Activated CD4-positive, alpha-beta T cell treated with anti-CD3 and anti-CD28 coated beads, Interleukin-2, amount 10 ng/mL, durations not matched to agents 24 days and 14 days (primary cell): ENCODE data around the gene DNAI2. TPM values are rescaled to one million over a fixed set of nuclear protein-coding genes. Genes with fewer than 3 reads are reported as not detected.

Experiments used
- DNase-seq: peaks from one replicate; pipeline ENCODE4 v3.0.0; 2022
- H3K27ac Mint-ChIP-seq: one replicate; pipeline ENCODE4 v1.8.0; 2022; ENCODE audit warnings: mild to moderate bottlenecking, mixed read lengths
- H3K27me3 Mint-ChIP-seq: one replicate; pipeline ENCODE4 v1.8.0; 2022; ENCODE audit warnings: mixed read lengths
- H3K36me3 Mint-ChIP-seq: one replicate; pipeline ENCODE4 v1.8.0; 2022; ENCODE audit warnings: low read depth, mild to moderate bottlenecking, mixed read lengths
- H3K4me1 Mint-ChIP-seq: one replicate; pipeline ENCODE4 v1.8.0; 2021; ENCODE audit warnings: mixed read lengths
- H3K4me3 Mint-ChIP-seq: one replicate; pipeline ENCODE4 v1.8.0; 2022; ENCODE audit warnings: mild to moderate bottlenecking, moderate library complexity, mixed read lengths
- H3K9me3 Mint-ChIP-seq: one replicate; pipeline ENCODE4 v1.8.0; 2021; ENCODE audit warnings: mixed read lengths
- intact Hi-C: fragments of 100-400 bp; cut with micrococcal nuclease; formaldehyde crosslinking; loops from one replicate; pipeline ENCODE4 v1.15.1; 2023
- total RNA-seq: library from RNA; stranded (reverse); gene quantifications from 2 replicates; pipeline ENCODE4 v1.2.3, GENCODE V29; 2022

The DNAI2 gene
- total RNA-seq, 1 donor from 2014 or later: 0.09 TPM

DNA sequence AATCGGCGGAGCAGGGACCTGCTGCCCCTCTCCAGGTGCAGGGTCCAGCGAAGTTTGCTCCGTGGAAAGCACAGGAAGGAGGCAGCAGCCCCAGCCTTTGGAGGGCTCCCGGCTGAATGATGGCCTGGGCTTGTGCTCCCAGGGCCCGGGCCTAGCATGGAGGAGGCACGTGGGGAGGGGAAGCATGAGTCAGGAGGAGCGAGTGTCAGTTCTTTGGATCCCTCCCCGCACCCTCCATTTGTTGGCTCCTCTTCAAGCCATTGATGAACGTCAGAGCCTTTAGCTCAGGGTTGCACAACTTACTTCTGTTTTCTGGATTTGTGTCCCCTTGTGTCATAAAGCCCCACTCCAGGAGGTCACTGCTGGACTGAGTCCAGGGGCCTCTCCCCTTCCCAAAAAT is 34.9 kb upstream of the DNAI2 start:
- H3K27ac Mint-ChIP-seq: no peak overlapping the region
- intact Hi-C loops: no loop called here
- no peak overlapping the region for H3K4me3 Mint-ChIP-seq

DNA sequence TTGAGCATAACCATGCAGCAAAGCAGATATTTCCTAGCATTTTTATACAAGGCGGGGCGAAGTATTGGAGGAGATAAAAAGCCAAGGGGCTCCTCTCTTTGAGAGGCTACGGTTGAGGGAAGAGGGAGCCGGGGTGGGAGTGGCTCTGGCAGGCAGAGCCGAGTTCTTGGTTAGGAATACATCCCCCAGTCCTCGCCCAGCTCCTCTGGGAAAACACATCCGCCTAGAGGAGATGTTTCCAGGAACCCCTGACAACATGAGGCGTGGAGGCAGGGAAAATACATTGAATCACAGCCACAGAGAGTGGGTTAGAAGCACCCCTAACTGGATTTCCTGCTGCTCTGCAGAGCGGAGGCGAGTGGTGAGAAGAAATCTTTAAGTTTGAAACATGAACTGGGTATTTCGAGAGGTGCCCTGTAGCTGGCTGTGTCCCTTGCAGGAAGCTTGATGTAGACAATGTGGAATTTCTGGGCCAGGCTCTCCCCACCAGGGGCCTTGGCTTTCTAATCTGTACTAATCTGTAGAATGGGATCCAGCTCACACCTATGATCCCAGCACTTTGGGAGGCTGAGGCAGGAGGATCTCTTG is 33.3 kb upstream of the DNAI2 start:
- Mint-ChIP-seq H3K27ac (no peak overlapping the region), H3K9me3 (no peaks in the 10 kb centered on the region), H3K36me3 (no peaks in the 10 kb centered on the region), H3K4me3 (no peak overlapping the region), H3K4me1 (no peaks in the 10 kb centered on the region), H3K27me3 (no peaks in the 10 kb centered on the region)
- DNase-seq: no peak
- intact Hi-C loops: no loop called here

More for the DNA sequence above, 34.9 kb upstream of the DNAI2 start:
- Mint-ChIP-seq H3K4me1 (no peaks in the 10 kb centered on the region), H3K36me3 (no peaks in the 10 kb centered on the region), H3K27me3 (no peaks in the 10 kb centered on the region), H3K9me3 (no peaks in the 10 kb centered on the region)
- no peak for DNase-seq

DNA sequence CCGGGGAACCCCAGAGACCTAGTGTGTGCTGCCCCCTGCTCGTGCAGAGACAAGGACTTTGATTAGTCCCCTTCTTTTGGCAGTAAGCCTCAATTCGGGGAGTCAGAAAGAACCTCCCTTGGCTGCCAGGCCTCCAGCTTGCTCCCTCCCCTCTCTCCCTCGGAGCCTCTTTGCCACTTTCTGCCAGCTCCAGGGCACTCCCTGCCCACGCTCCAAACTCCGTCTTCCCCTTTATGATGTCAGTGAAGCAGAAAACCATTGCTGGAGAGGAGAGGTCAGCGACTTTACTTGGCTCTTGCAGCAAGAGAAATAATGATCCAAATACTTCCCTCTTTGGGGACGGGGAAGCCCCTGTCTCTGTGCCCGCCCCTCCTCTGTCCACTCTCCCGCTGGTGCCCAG is 32.6 kb upstream of the DNAI2 start:
- Mint-ChIP-seq H3K36me3 (no peaks in the 10 kb centered on the region), H3K4me3 (no peak overlapping the region), H3K9me3 (no peaks in the 10 kb centered on the region), H3K4me1 (no peaks in the 10 kb centered on the region), H3K27ac (no peak overlapping the region), H3K27me3 (no peaks in the 10 kb centered on the region)
- DNase-seq: no peak
- intact Hi-C loops: no loop called here

DNA sequence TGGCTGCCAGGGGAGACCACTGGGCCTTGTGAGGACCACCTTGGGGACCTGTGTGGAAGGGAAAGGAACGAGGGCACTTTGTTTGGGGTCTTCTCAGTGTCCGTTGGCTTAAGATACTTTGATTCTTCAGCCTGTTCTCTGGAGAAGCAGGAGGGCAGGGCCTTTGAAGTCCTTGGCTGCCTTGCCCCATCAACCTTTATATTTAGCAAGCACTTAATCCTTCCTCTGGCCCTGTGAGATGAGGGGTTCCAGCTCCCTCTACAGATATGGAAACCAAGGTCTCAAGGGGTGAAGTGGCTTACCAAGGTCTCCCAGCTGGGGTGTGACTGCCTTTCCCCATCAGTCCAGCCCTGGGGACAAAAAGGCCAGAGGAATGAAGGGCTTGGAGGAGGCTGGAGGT is 32.2 kb upstream of the DNAI2 start:
- Mint-ChIP-seq H3K27me3 (no peaks in the 10 kb centered on the region), H3K4me3 (no peak overlapping the region), H3K4me1 (no peaks in the 10 kb centered on the region), H3K27ac (no peak overlapping the region), H3K36me3 (peaks cover 2% of the 10 kb centered on the region), H3K9me3 (no peaks in the 10 kb centered on the region)
- DNase-seq: no peak
- intact Hi-C loops: no loop called here

DNA sequence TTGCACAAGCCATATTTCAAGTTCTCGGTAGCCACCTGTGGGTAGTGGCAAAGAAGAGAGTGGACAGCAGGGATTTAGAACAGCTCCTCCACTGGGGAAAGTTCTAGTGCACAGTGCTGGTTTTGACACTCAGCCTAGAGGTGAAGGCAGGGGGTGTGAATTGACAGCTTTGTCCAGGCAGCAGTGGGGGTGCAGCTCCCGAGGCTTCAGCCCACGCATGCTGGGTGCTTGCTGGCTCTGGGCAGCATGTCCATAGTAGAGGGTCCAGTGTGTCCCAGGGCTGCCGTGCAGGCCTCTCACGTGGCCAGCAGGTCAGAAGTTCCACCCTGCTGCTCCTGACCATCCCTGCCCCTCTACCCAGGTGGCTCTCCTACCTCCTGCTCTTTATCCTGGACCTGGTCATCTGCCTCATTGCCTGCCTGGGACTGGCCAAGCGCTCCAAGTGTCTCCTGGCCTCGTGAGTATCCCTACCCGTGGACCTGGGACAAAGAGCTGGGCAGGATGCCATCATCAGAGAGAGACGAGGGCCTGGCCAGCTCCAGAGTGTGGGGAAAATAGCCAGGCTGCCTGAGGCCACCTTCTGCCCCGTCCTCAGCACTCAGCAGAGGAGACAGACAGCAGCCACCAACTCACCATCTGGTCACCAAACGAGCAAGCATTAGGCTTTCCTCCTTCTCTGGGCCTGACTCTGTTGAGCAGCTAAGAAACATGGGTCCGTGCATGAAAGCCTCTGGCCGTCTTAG is 30.9 kb upstream of the DNAI2 start:
- Mint-ChIP-seq H3K27me3 (no peaks in the 10 kb centered on the region), H3K4me1 (no peaks in the 10 kb centered on the region), H3K27ac (no peak overlapping the region), H3K4me3 (no peak overlapping the region), H3K36me3 (peaks cover 2% of the 10 kb centered on the region), H3K9me3 (no peaks in the 10 kb centered on the region)
- intact Hi-C loops: no loop called here
- DNase-seq: no peak

DNA sequence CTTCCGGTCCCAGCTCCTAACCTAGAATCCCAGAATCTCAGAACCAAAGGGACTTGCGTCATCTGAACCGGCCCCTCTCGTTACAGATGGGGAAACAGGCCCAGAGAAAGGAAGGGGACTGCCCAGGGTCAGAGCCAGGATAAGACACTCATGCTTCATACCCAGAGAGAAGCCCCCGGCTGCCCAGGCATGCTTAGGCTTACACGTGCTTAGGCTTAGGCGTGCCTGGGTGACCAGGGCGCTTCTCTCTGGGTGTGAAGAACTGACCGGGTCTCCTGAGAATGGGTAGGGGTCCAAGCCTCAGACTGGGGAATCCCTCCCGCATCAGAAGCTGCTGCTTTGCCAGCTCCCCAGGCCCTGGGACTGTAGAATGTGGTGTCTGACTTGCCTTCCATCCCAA is 29.9 kb upstream of the DNAI2 start:
- no peaks in the 10 kb centered on the region for H3K4me1 Mint-ChIP-seq

DNA sequence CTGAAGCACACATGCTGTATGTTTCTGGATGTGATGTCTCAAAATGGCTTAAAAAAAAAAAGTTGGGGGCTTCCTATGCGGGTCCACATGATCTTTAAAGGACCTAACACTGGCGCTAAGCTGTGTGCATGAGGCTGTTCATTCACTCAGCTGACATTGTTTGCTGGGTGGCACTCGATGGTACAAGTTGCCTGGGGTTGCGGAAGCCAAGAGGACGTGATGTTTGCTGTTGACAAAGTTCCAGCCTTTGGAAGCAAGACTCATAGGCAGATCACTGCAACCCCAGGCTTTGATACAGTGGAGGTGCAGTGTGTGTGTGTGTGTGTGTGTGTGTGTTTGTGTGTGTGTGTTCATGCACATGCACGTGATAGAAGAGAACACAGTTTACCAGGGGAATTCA is 29.5 kb upstream of the DNAI2 start:
- peaks cover 2% of the 10 kb centered on the region for H3K36me3 Mint-ChIP-seq

More for the DNA sequence above, 29.9 kb upstream of the DNAI2 start:
- Mint-ChIP-seq H3K27me3 (no peaks in the 10 kb centered on the region), H3K9me3 (no peaks in the 10 kb centered on the region), H3K27ac (no peak overlapping the region), H3K36me3 (peaks cover 2% of the 10 kb centered on the region), H3K4me3 (no peak overlapping the region)
- intact Hi-C loops: no loop called here
- DNase-seq: no peak

DNA sequence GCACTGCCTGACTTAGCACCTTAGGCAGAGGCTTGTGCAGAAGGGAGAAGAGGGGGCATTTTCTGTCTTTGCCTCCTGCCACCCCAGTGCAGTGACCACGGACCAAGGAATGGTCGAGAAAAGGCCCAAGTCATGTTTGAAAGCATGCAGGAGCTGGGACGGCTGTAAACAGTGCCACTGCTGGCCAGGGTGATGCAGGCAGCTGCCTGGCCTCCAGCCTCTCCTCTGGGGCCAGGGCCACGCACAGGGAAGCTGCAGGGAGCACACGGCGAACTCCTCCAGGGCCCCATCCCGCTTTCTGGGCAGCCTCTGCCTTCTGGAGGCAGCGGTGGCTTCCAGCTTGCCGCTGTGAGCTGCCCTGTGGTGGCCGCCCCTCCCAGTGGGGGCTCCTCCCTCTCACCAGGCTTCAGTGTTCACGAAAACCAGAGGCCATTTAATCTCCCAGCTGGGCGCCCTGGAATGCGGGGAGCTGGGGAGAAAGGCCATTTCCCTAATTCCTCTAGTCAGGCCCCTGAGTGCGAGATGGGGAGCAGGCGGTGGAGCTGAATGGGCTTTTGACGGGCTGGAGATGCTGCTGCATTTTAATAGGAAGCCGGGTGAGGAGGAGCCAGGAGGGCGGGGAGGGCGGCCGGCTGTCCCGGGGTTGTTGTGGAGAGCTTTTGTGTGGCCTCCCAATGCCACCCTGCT is 28.7 kb upstream of the DNAI2 start:
- H3K4me1 Mint-ChIP-seq: no peaks in the 10 kb centered on the region
- H3K4me3 Mint-ChIP-seq: no peak overlapping the region
- H3K9me3 Mint-ChIP-seq: no peaks in the 10 kb centered on the region

More for the DNA sequence above, 29.5 kb upstream of the DNAI2 start:
- Mint-ChIP-seq H3K9me3 (no peaks in the 10 kb centered on the region), H3K4me3 (no peak overlapping the region), H3K4me1 (no peaks in the 10 kb centered on the region), H3K27ac (no peak overlapping the region), H3K27me3 (no peaks in the 10 kb centered on the region)
- no peak for DNase-seq
- intact Hi-C loops: no loop called here

DNA sequence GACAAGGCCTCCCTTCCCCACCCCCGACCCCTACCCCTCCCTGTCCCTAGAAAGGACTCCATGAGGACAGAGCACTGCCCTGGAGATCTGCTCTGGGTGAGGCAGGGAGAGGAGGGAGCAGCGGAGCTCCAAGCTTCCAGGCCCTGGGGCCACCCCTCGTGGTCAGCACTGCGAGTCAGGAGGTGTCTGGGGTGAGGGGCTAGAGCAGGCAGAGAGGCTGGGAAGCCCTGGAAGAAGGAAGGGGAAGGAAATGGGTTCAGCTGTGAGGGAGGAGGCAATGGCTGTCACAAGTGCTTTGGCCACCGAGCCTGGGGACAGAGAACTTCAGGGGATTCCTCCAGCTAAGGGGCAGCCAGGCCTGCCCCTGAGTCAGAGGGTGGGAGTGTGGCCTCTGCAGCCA is 28.2 kb upstream of the DNAI2 start:
- intact Hi-C loops: no loop called here
- no peaks in the 10 kb centered on the region for H3K27me3 Mint-ChIP-seq
- H3K27ac Mint-ChIP-seq: no peak overlapping the region

More for the DNA sequence above, 28.7 kb upstream of the DNAI2 start:
- H3K27me3 Mint-ChIP-seq: no peaks in the 10 kb centered on the region
- intact Hi-C loops: no loop called here
- DNase-seq: no peak
- peaks cover 2% of the 10 kb centered on the region for H3K36me3 Mint-ChIP-seq
- H3K27ac Mint-ChIP-seq: no peak overlapping the region

DNA sequence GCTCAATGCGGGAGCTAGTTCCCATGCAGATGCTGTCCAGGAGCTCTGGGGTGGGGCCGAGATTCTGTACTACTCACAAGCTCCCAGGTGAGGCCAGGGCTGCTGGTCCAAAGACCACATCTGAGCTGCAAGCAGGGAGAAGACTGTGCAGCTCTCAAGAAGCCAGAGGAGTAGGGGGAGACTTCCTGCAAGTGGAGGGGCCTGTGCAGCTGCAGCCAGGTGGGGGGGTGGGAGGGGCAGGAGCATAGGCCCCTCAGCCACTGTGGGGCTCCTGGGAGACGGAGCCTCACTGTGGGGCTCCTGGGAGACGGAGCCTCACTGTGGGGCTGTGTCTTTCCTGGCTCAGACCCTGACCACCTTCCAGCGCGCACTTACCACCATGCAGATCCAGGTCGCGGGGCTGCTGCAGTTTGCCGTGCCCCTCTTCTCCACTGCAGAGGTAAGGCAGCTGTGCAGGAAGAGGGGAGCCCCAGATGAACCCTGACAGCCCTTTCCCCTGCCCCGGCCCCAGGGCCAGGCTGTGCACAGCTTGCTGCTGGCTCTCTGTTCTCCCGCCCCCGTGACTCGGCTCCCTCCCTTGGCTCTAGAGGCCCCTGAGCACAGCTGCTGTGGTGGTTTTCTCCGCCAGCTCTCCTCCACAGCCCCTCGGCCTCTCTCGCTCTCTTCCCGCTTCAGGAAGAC is 24.3 kb upstream of the DNAI2 start:
- H3K4me3 Mint-ChIP-seq: no peak overlapping the region
- no peaks in the 10 kb centered on the region for H3K9me3 Mint-ChIP-seq
- no peak overlapping the region for H3K27ac Mint-ChIP-seq
- intact Hi-C loops: no loop called here
- no peaks in the 10 kb centered on the region for H3K27me3 Mint-ChIP-seq
- no peaks in the 10 kb centered on the region for H3K4me1 Mint-ChIP-seq
- peaks cover 4% of the 10 kb centered on the region for H3K36me3 Mint-ChIP-seq
- DNase-seq: no peak

More for the DNA sequence above, 28.2 kb upstream of the DNAI2 start:
- H3K4me1 Mint-ChIP-seq: no peaks in the 10 kb centered on the region
- H3K36me3 Mint-ChIP-seq: peaks cover 2% of the 10 kb centered on the region
- no peak overlapping the region for H3K4me3 Mint-ChIP-seq
- no peak for DNase-seq
- no peaks in the 10 kb centered on the region for H3K9me3 Mint-ChIP-seq

DNA sequence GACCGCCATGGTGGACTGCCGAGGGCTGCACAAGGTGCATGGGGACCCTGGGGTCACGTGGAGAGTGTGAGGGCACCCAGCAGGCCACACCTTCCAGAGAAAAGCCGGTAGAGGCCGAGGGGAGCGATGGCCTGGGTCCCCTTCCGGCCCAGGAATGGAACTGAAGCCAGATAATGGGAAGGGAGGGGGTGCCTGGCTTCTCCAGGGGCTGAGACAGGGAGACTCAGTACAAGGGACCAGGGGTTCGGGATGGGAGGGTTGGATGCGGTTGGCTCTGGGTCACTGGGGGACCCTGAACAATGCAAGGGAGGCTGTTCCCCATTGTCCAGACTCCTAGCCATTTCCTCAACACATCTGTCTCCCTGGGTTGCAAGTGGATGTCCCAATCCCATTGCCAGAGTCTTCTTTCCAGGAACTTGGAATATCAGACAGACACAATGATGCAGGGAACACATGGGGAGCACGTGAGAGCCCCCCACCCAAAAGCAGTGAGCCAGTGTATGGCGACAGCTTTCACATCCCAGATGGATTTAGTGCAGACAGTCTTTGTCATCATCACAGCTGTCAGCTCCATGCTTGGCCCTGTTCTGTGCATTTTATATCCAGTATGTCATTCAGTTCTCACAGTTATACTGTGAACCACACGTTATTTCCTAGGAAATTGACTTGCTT is 23.6 kb upstream of the DNAI2 start:
- Mint-ChIP-seq H3K27ac (no peak overlapping the region), H3K4me1 (no peaks in the 10 kb centered on the region), H3K9me3 (no peaks in the 10 kb centered on the region), H3K4me3 (no peak overlapping the region), H3K27me3 (no peaks in the 10 kb centered on the region), H3K36me3 (peaks cover 4% of the 10 kb centered on the region)
- intact Hi-C loops: no loop called here
- DNase-seq: no peak

DNA sequence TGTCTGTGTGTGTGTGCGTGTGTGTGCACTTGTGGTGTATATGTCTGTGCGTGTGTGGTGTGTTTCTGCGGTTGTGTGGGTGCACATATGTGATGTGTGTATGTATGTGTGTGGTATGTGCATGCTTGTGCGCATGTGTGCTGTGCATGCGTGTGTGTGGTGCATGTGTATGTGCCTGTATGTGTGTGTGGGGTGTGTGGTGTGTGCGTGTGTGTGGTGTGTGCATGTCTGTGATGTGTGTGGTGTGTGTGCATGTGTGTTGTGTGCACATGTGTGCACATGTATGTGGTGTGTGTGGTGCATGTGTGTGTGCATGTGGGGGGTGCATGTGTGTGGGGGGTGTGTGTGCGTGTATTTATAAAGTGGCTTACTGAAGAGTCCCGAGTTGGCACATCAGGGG is 23.0 kb upstream of the DNAI2 start:
- Mint-ChIP-seq H3K27ac (no peak overlapping the region), H3K9me3 (no peaks in the 10 kb centered on the region), H3K36me3 (peaks cover 4% of the 10 kb centered on the region), H3K4me3 (no peak overlapping the region), H3K4me1 (no peaks in the 10 kb centered on the region), H3K27me3 (no peaks in the 10 kb centered on the region)
- no peak for DNase-seq
- intact Hi-C loops: no loop called here

DNA sequence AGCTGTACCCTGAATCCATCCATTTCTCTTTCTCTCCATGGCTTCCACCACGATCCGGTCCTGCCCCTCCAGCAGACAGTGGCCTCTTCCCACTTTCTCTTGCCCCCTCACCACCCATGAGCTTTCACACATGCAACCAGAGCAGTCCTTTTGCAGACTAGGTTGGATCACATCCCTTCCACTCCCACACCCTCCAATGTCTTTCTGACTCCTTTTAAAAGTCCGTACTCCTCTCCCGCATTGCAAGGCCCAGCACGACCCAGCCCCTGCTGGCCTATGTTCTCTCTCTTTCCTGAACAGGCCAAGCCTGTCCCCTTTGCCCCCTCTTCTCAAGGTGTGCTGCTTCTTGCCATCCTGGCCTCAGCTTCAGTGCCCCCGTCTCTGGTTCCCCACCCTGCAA is 22.5 kb upstream of the DNAI2 start:
- no peaks in the 10 kb centered on the region for H3K9me3 Mint-ChIP-seq
- no peak overlapping the region for H3K27ac Mint-ChIP-seq
- H3K4me3 Mint-ChIP-seq: no peak overlapping the region
- intact Hi-C loops: no loop called here
- no peaks in the 10 kb centered on the region for H3K4me1 Mint-ChIP-seq
- H3K27me3 Mint-ChIP-seq: no peaks in the 10 kb centered on the region
- no peak for DNase-seq
- H3K36me3 Mint-ChIP-seq: peaks cover 3% of the 10 kb centered on the region
